ENCODE results near the gene ZBTB17.

GRCh38 chr1:15900662-15901279 lies 75.1 kb downstream of the ZBTB17 start:
- TF ChIP-seq CTCF (IDR thresholded peaks at IDR 0.05) (no peak), POLR2A (IDR thresholded peaks at IDR 0.05) (no peak), POLR2AphosphoS5 (IDR thresholded peaks at IDR 0.05; ENCODE audit: insufficient read depth in 1 of 2, low read depth in 1 of 2) (no peak)
